GM23338 (cell line): ENCODE results near the gene CDKN1C. TPM values are rescaled to one million over a fixed set of nuclear protein-coding genes. Genes with fewer than 3 reads are reported as not detected.

ENCODE experiments used
- CREB1 ChIP-seq: fragments of 250-450 bp; sonication (Bioruptor Pico); IDR thresholded peaks from 2 replicates; pipeline ENCODE4 v1.5.0; 2020; ENCODE audit warnings: low read depth, mild to moderate bottlenecking, moderate library complexity
- ZNF114 ChIP-seq: fragments of 250-450 bp; sonication (Bioruptor Pico); IDR thresholded peaks from 2 replicates; pipeline ENCODE4 v1.5.0; 2020; ENCODE audit warnings: mild to moderate bottlenecking, moderate library complexity
- polyA plus RNA-seq: library from polyadenylated mRNA; unstranded; fragments of >200 nt; fragmentation: Nextera tagmentation; extraction: Ambion mirVana; gene quantifications from 2 replicates; pipeline ENCODE4 v1.2.1, GENCODE V29; 2016
- total RNA-seq: library from RNA; depleted of rRNA; stranded (reverse); fragments of >200 nt; shearing (Covaris generic); gene quantifications from 2 replicates; pipeline ENCODE4 v1.2.3, GENCODE V29; 2014
- TF ChIP-seq, protein P1 (sequence below): fragments of 250-450 bp; sonication (Bioruptor Pico); IDR thresholded peaks from 2 replicates; pipeline ENCODE4 v1.5.0; 2020; ENCODE audit warnings: mild to moderate bottlenecking, moderate library complexity
- TF ChIP-seq, protein P2 (sequence below), 2 experiments: fragments of 200-600 bp in 1 of 2; sonication (generic) in 1 of 2; conservative IDR thresholded peaks; 2 replicates each; pipeline versions ENCODE4 v1.5.1 to v1.6.1; 2016 to 2017; ENCODE audit warnings: antibody characterized with exemption in 2 of 2, low read depth in 2 of 2, mild to moderate bottlenecking in 2 of 2, moderate library complexity in 1 of 2
- TF ChIP-seq, protein P3 (sequence below): IDR thresholded peaks from 2 replicates; pipeline ENCODE4 v1.6.1; 2016; ENCODE audit warnings: antibody characterized with exemption

CDKN1C gene
- total and polyA plus RNA-seq, 2 experiments from 2014 or later, result 19.3 to 23.5 TPM

DNA sequence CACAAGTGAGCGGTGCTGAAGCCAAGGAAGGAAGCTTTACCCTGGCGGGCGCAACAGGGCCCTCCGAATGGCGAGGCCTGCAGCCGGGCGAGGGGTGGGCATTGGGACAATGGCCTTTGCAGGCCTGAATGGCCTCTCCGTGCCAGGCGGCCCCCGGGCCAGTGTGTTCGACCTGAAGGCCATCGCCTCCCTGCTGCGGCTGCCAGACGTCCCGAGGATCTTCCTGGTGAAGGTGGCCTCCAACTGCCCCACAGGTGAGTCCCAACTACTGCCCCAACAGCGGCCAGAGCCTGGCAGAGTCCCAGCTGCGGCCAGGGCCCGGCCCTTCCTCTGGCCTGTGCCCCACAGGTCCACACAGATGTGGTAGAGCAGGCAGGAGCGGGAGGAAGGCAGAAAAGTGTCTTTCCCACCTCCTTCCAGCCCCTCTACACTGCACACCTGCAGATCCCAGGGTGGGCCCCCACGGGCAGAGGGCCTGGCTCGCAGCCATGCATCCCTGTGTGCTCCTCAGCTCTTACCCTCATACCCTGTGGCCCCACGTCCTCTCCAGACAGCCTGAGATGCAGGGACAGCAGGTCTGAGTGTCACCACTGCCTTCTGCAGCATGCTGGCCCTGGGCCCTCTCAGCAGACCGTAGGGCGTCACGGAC, 32.4 kb upstream of the CDKN1C start (continued):
- TF ChIP-seq, protein P1, sequence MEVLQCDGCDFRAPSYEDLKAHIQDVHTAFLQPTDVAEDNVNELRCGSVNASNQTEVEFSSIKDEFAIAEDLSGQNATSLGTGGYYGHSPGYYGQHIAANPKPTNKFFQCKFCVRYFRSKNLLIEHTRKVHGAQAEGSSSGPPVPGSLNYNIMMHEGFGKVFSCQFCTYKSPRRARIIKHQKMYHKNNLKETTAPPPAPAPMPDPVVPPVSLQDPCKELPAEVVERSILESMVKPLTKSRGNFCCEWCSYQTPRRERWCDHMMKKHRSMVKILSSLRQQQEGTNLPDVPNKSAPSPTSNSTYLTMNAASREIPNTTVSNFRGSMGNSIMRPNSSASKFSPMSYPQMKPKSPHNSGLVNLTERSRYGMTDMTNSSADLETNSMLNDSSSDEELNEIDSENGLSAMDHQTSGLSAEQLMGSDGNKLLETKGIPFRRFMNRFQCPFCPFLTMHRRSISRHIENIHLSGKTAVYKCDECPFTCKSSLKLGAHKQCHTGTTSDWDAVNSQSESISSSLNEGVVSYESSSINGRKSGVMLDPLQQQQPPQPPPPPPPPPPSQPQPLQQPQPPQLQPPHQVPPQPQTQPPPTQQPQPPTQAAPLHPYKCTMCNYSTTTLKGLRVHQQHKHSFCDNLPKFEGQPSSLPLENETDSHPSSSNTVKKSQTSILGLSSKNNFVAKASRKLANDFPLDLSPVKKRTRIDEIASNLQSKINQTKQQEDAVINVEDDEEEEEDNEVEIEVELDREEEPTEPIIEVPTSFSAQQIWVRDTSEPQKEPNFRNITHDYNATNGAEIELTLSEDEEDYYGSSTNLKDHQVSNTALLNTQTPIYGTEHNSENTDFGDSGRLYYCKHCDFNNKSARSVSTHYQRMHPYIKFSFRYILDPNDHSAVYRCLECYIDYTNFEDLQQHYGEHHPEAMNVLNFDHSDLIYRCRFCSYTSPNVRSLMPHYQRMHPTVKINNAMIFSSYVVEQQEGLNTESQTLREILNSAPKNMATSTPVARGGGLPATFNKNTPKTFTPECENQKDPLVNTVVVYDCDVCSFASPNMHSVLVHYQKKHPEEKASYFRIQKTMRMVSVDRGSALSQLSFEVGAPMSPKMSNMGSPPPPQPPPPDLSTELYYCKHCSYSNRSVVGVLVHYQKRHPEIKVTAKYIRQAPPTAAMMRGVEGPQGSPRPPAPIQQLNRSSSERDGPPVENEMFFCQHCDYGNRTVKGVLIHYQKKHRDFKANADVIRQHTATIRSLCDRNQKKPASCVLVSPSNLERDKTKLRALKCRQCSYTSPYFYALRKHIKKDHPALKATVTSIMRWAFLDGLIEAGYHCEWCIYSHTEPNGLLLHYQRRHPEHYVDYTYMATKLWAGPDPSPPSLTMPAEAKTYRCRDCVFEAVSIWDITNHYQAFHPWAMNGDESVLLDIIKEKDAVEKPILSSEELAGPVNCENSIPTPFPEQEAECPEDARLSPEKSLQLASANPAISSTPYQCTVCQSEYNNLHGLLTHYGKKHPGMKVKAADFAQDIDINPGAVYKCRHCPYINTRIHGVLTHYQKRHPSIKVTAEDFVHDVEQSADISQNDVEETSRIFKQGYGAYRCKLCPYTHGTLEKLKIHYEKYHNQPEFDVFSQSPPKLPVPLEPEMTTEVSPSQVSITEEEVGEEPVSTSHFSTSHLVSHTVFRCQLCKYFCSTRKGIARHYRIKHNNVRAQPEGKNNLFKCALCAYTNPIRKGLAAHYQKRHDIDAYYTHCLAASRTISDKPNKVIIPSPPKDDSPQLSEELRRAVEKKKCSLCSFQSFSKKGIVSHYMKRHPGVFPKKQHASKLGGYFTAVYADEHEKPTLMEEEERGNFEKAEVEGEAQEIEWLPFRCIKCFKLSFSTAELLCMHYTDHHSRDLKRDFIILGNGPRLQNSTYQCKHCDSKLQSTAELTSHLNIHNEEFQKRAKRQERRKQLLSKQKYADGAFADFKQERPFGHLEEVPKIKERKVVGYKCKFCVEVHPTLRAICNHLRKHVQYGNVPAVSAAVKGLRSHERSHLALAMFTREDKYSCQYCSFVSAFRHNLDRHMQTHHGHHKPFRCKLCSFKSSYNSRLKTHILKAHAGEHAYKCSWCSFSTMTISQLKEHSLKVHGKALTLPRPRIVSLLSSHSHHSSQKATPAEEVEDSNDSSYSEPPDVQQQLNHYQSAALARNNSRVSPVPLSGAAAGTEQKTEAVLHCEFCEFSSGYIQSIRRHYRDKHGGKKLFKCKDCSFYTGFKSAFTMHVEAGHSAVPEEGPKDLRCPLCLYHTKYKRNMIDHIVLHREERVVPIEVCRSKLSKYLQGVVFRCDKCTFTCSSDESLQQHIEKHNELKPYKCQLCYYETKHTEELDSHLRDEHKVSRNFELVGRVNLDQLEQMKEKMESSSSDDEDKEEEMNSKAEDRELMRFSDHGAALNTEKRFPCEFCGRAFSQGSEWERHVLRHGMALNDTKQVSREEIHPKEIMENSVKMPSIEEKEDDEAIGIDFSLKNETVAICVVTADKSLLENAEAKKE (CRISPR knock-in tag), result no peak
- TF ChIP-seq CREB1 (CRISPR knock-in tag) (no peak), ZNF114 (no peak)
- TF ChIP-seq, protein P2, sequence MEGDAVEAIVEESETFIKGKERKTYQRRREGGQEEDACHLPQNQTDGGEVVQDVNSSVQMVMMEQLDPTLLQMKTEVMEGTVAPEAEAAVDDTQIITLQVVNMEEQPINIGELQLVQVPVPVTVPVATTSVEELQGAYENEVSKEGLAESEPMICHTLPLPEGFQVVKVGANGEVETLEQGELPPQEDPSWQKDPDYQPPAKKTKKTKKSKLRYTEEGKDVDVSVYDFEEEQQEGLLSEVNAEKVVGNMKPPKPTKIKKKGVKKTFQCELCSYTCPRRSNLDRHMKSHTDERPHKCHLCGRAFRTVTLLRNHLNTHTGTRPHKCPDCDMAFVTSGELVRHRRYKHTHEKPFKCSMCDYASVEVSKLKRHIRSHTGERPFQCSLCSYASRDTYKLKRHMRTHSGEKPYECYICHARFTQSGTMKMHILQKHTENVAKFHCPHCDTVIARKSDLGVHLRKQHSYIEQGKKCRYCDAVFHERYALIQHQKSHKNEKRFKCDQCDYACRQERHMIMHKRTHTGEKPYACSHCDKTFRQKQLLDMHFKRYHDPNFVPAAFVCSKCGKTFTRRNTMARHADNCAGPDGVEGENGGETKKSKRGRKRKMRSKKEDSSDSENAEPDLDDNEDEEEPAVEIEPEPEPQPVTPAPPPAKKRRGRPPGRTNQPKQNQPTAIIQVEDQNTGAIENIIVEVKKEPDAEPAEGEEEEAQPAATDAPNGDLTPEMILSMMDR (conservative IDR thresholded peaks at IDR 0.05; ENCODE audit: low read depth in 2 of 2), result no peak
- TF ChIP-seq, protein P3, sequence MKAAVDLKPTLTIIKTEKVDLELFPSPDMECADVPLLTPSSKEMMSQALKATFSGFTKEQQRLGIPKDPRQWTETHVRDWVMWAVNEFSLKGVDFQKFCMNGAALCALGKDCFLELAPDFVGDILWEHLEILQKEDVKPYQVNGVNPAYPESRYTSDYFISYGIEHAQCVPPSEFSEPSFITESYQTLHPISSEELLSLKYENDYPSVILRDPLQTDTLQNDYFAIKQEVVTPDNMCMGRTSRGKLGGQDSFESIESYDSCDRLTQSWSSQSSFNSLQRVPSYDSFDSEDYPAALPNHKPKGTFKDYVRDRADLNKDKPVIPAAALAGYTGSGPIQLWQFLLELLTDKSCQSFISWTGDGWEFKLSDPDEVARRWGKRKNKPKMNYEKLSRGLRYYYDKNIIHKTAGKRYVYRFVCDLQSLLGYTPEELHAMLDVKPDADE, result no peak
